HEK293 (cell line): ENCODE data around the gene BHMT.

Experiments used
- MYNN ChIP-seq: fragments of 450-650 bp; formaldehyde crosslinking; IDR thresholded peaks from 2 replicates; pipeline ENCODE4 v1.5.1; 2016; ENCODE audit warnings: missing biosample characterization, missing genetic modification characterization, borderline replicate concordance
- TCF7L2 ChIP-seq: IDR thresholded peaks from 2 replicates; pipeline ENCODE4 v1.6.1; 2011; ENCODE audit warnings: low read depth, mild to moderate bottlenecking, inconsistent platforms, low read length, moderate library complexity, borderline replicate concordance
- ZBTB7A ChIP-seq: fragments of 450-650 bp; formaldehyde crosslinking; IDR thresholded peaks from 2 replicates; pipeline ENCODE4 v1.5.1; 2016; ENCODE audit warnings: low read depth, missing biosample characterization, missing genetic modification characterization
- ZNF501 ChIP-seq: fragments of 450-650 bp; formaldehyde crosslinking; IDR thresholded peaks from 2 replicates; pipeline ENCODE4 v1.5.1; 2016; ENCODE audit warnings: missing biosample characterization, missing genetic modification characterization
- TF ChIP-seq, protein P1 (sequence below): fragments of 450-650 bp; formaldehyde crosslinking; IDR thresholded peaks from 2 replicates; pipeline ENCODE4 v1.5.1; 2016; ENCODE audit warnings: missing biosample characterization, missing genetic modification characterization
- TF ChIP-seq, protein P2 (sequence below): fragments of 450-650 bp; formaldehyde crosslinking; IDR thresholded peaks from 2 replicates; pipeline ENCODE4 v1.5.1; 2016; ENCODE audit warnings: missing biosample characterization, missing genetic modification characterization

DNA sequence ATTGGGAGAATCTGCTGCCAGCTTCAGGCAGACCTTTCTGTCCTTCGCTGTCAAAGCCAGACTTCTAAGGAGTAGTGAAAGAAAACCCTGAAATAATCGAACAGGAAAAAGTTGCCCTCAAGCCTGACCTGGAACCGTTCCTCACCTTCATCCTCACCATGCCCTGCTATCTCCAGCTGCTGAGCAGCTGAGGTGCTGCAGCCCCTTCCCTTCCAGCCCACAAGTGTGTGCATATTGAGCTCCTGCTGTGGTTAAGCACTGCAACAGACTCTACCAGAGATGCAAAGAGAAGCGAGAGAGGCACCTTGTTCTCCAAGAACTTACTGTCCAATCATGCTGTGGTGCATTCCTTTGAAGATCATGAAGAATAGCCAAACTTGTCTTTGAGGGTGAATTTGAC is 23.1 kb upstream of the BHMT start:
- TF ChIP-seq MYNN (tag by site-specific recombination) (no peak), TCF7L2 (no peak), ZNF501 (no peak), ZBTB7A (tag by site-specific recombination) (no peak)
- TF ChIP-seq, protein P1, sequence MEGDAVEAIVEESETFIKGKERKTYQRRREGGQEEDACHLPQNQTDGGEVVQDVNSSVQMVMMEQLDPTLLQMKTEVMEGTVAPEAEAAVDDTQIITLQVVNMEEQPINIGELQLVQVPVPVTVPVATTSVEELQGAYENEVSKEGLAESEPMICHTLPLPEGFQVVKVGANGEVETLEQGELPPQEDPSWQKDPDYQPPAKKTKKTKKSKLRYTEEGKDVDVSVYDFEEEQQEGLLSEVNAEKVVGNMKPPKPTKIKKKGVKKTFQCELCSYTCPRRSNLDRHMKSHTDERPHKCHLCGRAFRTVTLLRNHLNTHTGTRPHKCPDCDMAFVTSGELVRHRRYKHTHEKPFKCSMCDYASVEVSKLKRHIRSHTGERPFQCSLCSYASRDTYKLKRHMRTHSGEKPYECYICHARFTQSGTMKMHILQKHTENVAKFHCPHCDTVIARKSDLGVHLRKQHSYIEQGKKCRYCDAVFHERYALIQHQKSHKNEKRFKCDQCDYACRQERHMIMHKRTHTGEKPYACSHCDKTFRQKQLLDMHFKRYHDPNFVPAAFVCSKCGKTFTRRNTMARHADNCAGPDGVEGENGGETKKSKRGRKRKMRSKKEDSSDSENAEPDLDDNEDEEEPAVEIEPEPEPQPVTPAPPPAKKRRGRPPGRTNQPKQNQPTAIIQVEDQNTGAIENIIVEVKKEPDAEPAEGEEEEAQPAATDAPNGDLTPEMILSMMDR: no peak
- TF ChIP-seq, protein P2, sequence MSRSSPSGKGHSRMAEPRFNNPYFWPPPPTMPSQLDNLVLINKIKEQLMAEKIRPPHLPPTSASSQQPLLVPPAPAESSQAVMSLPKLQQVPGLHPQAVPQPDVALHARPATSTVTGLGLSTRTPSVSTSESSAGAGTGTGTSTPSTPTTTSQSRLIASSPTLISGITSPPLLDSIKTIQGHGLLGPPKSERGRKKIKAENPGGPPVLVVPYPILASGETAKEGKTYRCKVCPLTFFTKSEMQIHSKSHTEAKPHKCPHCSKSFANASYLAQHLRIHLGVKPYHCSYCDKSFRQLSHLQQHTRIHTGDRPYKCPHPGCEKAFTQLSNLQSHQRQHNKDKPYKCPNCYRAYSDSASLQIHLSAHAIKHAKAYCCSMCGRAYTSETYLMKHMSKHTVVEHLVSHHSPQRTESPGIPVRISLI (tag by site-specific recombination): no peak
